HG03196 (cell line): ENCODE measurements around the gene CIAO3.

ENCODE experiments used
- ATAC-seq: cut with Tn5 transposase; IDR thresholded peaks from one replicate; pipeline ENCODE4 v1.9.1; 2021; ENCODE audit not compliant: unreplicated experiment

Gene CIAO3

DNA sequence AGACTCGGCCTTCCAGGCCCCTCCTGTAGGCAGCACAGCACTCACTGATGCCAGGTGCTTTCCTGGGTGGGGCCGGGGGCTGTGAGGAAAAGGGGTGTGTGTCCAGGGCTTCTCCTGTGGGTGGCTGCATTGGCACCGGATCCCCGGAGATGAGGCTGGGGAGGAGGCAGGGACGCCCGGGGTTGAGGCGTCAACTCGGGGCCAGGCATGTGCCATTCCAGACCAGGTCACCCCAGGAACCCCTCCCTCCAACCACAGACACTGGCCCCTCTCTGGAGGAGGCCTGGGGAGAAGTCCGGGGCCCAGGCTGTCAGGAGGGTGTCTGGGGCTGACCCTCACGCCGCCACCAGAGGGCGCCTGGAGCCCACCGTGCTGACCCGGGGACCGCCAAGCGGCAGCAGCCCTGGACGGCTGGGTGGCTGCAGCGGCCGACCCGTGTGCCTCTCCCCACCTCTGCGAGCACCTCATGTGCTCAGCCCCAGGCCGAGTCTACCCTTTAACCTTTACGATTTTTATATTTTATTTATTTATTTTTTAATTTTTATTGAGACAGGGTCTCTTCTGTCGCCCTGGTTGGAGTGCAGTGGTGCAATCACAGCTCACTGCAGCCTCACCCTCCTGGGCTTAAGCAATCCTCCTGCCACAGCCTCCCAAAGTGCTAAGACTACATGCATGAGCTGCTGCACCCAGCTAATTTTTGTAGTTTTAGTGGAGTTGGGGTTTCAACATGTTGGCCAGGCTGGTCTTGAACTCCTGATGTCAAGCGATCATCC is 29.1 kb downstream of the CIAO3 start:
- ATAC-seq, result no peak

DNA sequence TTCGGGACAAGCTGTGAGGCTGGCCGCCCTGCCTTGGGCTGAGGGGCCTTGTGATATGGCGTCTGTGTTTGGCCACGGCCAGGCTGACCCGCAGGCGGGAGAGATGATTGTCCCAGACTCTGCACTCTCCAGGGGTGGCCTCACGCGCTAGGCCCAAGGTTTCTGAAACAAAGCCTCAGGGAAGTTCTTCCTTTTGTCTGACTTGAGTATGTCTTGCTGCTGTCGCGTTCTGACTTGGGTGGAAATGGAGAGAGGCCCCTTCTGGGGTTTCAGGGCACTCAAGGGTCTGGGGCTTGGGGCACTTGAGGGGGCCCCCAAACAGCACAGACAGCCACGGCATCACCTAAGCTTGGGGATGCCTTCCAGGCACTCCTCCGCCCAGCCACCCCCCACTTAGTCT is 29.7 kb downstream of the CIAO3 start:
- ATAC-seq, result no peak

DNA sequence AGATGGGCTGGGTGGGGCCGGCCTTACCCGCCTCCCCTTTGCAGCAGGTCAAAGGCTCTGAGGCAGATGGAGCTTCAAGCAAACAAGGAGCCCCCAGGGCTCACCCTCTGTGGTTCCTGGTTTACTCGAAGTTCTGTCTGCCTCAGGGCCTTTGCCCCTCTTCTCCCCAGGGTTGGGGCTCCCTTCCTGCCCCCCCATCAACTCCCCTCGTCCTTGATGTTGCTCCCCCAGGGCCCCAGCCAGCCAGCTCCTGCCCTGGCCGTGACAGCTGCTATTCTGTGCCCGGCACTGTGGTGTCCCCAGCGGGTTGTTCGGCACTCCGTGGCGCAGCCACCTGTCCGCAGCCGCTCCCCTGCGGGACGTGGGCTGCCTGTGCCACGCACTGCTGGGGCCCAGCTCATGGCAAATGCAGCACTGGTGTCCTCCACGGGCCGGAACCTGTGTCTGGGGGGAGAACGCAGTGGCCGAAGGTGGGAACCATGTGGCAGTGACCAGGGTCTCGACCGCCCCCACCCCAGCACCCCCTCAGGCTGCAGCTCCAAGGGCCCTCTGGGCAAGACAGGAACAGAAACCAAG is 30.2 kb downstream of the CIAO3 start:
- ATAC-seq, result no peak

DNA sequence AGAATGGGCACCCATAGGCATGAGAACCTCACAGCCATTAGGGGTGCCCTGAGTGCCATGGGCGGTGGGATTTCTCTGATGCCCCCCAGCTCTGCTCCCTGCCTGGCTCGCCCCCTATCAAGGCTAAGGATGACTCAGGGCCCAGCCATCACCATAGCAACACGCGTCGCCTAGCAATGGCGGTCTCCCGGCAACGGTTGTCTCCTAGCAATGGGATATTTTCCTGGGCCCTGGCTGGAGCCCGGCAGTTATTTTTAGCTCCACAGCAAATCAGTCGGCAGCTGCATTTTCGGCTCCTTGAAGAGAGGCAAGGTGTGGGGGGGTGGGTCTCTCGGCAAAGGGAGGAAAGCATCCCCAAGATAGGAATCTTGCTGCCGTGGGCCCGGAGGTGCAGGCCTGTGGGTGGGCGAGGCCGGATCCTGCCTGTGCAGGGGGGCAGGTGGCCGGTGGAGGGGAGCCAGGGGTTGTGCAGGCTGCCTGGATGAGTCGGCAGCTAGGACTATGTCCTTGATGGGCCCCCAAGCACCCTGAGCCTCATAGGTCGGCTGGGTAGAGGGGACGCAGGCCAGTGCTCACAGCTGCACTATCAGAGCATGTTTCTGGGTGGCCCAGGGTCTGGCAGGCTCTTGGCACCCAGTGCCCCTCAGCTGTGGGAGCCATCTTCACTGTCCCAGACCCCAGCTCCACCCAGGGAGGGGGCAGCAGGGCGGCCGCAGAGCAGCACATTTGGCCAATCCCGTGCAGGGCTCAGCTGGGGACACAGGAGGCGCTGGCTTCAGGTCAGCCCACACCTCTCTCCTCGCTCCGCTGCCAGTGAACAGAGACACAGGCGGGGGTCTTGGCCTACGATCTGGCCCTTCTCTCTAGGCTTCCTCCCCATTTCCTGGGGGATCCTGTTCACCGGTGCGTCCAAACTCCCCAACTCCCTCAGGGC is 31.0 kb downstream of the CIAO3 start:
- no peak for ATAC-seq

DNA sequence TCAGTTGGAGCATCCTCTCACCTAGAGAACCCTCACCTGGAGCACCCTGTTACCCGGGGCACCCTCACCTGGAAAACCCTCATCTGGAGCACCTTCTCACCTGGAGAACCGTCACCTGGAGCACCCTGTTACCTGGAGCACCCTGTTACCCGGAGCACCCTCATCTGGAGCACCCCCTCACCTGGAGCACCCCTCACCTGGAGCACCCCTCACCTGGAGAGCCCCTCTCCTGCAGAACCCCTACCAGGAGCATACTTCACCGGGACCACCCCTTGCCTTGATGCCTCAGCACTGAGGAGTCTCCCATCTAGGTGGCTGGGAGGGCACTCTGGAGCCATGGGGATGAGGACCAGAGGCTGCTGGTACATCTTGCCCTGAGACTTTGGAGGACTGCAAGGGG is 31.8 kb downstream of the CIAO3 start:
- no peak for ATAC-seq

DNA sequence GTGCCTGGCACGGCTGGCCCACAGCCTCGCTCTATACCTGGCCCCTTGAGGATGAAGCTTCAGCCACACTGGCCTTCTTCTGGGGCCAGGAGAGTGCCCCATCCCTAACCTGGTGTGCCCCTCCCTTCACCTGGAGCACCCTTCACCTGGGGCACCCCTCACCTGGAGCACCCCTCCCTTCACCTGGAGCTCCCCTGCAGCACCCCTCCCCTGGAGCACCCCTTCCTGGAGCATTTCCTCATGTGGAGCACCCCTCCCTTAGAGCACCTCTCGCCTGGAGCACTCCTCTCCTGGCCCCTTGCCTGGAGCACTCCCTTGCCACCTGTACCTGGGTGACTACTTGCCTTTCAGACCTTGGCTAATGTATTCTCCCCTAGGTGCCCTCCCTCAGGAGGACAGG is 32.8 kb downstream of the CIAO3 start:
- ATAC-seq, result no peak

DNA sequence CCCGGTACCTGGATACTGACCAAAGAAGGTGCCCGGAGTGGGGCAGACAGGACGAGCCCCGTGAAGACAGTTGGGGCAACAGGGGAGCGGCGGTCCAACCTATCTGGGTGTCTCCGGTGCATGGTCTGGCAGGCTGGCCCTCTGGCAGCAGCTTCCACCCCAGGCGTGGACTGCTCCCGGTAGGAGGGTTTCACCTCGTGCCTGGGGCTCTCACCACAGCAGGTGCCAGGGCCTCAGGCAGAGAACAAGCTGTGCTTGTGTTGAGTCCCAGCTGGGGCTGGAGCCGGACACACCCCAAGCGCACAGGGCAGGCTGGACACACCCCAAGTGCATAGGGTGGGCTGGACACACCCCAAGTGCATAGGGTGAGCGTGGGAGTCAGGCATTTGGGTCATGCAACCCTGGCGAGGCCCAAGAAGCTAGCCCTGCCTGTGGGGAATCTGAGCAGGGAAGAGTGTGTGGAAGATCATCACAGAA is 33.7 kb downstream of the CIAO3 start:
- ATAC-seq, result no peak

DNA sequence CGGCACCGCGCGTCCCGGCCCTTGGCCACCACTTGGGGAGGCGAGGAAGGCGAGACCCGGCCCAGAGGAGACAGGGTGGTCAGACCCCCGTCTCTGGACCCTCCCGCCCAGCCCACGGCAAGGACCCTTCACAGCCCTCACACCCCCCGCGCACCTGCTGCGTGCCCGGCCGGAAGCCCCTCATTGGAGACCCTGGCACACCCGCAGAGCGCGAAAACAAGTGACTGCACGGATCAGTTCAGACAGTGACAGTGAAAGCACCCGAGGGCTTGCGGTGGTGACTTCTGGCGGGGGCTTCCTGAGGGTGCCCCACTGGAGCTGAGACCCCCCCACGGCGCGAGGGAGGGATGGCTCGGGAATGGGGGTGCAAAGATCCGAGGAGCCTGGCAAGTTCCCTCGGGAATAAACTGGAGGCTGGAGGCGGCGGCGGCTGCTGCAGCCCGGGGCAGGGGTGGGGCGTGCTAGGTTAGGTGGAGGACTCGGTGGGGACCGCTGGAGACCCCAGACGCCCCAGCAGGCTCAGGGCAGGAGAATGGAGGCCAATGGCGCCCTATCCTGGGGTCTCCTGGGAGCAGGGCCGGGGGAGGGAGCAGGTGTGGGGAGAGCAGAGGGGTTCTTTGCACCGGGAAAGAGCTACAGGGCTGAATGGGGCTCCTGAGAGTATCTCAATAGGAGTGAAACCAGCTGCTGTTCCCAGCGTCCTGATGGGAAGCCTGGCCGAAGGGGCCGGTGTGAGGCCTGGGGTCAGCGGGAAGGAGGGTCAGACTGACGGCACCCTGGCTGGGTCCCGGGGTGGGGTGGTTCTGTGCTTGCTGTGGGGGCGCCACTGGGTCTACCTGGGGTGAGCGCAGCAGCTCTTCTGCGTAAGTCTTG is 34.4 kb downstream of the CIAO3 start:
- ATAC-seq, result no peak

DNA sequence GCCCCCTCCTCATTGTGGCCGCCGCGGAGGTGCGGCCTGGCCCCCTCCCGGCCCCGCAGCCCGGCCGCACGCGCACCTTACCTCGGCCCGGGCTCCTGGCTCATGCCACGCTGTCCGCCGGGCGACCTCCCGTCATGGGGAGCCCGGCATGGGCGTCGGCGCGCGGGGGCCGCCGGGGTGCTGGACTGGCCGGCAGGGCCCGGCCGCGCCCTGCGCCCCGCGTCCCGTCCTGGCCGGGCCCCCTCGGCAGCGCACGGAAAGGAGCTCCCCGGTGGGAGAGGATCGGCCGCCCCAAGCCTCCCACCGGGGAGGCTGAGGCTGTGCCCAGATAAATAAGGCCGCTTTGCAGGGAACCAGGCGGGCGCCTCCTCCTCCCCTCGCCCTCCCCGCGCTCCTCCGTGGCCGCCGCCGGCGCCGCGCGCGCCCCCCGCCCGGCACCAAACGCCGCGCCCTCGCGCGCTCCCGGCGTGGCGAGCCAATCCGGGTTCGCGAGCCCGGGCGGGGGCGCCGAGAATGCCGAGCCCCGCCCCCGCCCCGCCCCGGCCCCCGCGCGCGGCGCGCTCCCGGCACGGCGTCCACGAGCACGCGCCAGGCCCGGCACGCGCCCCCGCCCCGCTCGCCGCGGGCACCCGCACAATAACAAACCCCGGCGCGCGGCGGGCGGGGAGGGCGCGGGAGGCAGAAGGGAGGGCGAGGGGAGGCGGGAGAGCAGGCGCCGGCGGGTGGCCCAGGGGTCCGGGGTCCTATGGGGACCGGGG is 35.2 kb downstream of the CIAO3 start, which contains the start of gene FBXL16:
TSS of gene FBXL16 (minus strand) at position 371 of the 758 bp plus-strand sequence. CDS start 8,396 bp downstream, outside the sequence.
- no peak for ATAC-seq

DNA sequence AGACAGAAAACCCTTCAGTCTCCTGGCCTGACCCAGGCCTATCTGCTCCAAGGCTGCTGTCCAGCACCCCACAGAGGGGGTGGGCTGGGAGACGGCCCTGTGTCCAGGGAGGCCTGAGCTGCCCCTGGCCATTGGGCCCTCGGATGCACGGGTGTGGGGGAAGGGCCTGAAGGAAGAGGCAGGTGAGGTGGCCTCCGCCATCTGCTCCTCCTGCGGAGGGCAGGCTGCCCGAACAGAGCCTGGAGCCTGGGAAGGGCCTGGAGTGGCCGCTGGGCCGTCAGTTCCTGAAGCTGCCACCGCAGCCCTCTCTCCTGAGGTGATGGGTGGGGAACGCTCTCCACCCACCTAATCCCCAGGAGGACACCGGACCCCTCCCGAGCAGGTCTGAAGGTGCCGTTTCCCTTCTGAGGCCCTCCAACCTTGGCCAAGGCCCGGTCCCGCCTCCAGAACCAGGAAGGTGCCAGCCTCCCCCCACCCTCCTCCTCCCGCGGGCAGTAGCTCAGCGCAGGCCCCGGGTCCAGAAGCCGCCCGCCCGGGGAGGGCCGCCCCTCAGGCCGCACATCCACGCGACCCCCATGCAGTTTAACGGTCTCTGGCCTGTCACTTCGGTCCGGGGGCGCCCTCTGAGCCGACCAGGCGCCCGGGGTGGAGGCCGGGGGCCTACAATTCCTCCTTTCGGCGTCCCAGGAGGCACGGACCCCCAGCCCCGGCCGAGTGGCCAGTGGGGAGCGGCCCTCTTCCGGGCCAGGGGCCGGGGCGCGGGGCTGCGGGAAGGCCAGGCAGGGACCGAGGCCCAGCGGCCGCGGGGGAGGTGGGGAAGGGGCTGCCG is 36.0 kb downstream of the CIAO3 start:
- ATAC-seq, result no peak

DNA sequence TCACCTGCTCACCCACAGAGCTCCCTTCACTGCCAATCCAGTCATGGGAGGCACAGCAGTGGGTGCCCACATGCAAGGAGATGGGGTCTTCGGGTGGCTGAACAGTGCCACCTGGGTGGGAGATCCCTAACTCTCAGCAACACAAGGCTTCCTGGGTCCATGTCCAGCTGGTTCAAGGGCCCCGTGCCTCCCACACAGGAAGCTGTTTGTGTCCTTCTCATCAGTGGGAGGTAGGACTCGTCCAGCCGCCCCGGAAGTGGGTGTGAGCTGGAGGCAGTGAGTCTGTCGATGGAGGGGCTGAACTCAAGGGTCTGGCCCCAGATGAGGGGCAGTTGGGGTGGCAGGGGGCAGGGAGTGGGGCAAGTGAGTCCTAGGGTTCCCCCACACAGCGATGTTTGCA is 36.8 kb downstream of the CIAO3 start:
- ATAC-seq, result no peak

DNA sequence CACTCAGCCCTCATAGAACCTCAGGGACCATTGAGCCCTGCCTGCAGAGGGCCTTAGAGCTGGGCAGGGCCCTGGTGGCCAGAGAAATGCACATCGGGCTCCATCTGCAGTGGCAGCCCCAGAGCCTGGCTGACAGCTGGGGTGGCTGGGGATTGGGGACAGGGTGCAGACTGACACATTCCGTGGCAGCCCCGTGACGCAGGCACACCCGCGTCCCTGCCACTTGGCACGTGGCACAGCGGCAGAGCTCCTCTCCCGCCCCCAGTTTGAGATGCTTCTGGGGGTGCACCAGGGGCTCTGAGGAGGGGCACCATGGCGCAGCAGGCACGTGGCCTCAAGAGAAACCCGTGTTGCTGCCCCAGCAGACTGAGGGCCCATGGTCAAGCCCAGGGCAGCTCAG is 37.4 kb downstream of the CIAO3 start:
- no peak for ATAC-seq

DNA sequence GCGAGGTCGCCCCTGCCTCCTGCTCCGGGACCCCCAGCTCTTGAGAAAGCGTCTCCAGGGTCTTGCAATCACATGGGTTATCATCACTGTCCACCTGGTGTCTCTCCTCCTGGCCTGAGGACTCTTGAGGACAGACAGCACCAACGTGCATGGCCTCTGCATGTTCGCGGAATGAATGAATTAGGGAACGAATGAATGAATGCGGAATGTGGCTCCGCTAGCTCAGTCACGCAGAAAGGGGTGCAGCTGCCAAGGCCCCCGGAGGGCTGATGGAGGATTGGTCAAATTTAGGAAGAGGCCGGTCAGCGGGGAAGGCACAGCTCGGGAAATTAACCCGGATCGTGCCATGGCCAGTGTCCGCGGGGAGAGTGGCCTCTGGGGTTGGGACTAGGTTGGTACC is 38.5 kb downstream of the CIAO3 start:
- no peak for ATAC-seq

DNA sequence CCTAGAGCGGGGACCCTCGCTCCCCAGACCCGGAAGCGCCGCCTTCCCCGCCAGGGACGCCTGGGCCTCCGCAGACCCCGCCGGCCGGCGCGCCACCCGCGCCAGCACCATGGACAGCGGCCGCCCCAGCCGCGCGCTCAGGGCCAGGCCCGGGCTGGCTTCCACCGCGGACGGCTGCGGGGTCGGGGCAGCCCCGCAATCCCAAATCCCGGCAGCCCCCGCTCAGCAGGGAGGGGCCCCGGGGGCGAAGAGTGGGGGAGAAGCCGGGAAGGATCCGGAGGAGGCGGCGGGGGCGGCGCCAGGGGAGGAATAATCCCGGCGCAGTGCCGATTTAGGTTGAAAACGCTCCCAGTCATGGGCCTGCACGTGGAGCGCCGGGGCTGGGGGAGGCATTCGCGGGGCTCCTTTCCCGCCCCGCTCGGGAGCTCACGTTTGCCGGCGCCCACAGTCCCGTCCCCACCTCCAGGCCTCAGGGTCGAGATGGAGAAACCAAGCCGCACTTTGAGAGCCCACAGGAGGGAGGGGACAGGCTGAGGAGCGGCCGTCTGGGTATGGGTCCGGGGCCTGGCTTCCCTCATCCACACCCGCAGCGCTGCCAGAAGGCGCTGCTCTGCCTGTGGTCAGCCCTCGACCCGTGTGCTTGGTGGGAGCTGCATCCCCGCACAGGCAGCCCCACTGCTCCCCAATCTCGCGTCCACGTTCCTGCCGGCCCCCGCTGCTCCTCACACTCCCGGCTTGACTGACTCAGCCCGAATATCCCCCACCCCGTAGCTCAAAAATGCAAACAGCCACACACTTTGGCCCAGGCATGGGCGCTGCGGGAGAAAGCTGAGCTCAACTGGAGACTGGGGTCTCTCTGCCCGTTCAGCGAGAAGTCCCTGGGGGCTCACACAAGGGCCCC is 39.9 kb downstream of the CIAO3 start:
- no peak for ATAC-seq

DNA sequence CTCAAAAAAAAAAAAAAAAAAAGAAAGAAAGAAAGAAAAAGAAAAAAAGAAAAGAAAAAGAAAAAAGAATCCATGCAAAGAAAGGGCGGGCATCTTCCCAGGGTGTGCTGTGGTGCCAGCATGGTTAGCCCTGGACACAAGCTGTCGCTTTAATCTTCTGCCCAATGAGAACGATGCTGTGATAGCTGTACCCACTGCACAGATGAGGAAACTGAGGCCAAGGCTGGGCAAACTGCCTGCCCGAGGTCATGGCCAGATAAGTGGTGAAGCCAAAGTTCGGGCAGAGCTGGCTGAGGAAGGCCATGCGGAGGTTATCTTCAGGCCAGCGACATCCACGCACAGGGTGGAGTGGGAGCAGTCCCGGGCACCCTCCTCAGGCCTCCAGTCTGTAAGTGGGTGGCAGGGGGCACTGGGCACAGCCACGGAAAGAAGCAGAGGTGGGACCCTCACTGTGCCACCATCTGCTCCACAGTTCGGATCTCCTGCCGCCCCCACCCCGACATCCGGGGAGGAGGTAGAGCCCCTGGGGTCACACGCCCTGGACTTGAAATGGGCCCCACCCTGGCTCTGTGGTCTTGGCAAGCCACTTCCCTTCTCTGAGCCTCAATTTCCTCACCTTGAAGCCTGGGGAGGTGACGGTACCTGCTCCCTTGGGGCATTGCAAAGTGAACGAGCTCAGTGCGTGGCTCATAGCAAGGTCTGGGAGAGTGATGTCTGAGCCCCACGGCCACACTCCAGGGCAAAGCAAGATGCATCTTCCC is 41.7 kb downstream of the CIAO3 start:
- no peak for ATAC-seq

DNA sequence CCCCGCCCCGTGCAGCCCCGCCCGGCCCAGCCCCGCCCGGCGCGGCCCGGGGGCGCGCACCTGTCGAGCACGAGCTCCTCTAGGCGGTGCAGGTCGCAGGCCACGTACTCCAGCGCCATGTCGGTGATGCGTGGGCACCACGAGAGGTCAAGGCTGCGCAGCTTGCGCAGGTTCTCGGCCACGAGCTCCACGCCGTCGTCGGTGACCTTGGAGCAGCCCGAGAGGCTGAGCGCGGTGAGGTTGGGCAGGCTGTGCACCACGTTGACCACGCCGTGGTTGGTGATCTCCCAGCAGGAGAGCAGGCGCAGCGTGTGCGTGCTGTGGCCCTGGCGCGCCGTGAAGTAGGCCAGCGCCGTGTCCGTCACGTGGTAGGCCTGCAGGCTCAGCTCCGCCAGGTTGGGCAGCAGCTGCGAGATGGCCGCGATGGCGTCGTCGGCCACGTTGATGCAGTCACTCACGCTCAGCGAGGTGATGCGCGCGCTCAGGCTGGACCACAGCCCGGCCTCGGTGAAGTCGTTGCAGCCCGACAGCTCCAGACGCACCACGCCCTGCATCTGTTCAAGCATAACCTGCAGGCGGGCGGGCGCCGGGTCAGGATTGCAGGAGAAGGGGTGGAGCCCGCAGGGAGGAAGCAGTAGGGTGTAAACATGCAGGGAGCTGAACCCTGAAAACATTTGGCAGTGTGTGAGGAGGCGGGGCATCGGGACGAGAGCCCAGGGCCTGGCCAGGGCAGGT is 45.3 kb downstream of the CIAO3 start:
- no peak for ATAC-seq
